Activated CD4-positive, alpha-beta T cell treated with anti-CD3 and anti-CD28 coated beads for 36 hours (primary cell): ENCODE results near the gene SOX18. TPM values are rescaled to one million over a fixed set of nuclear protein-coding genes. Genes with fewer than 3 reads are reported as not detected.

ENCODE experiments used
- ATAC-seq: fragments of 200-7000 bp; cut with Tn5 transposase; one replicate; pipeline ENCODE4 v1.10.0; 2021; ENCODE audit warnings: mild to moderate bottlenecking, moderate library complexity
- CTCF ChIA-PET: fragments of 350-600 bp; sonication (Branson Sonifier 250); formaldehyde crosslinking; loops from one replicate; lab custom pipeline; 2021; ENCODE audit warnings: antibody characterized with exemption; lab: Charles Lee
- POLR2A ChIA-PET: fragments of 350-600 bp; sonication (Branson Sonifier 250); formaldehyde crosslinking; loops from one replicate; lab custom pipeline; 2021; ENCODE audit warnings: antibody characterized with exemption, inconsistent platforms; lab: Charles Lee
- DNase-seq: peaks from one replicate; pipeline ENCODE4 v3.0.0-alpha.2; 2020
- H3K27ac Mint-ChIP-seq: one replicate; pipeline ENCODE4 v1.8.0; 2021; ENCODE audit warnings: mixed read lengths
- H3K27me3 Mint-ChIP-seq: one replicate; pipeline ENCODE4 v1.8.0; 2021; ENCODE audit warnings: mixed read lengths
- H3K36me3 Mint-ChIP-seq: one replicate; pipeline ENCODE4 v1.8.0; 2021; ENCODE audit warnings: low read depth, mixed read lengths
- H3K4me1 Mint-ChIP-seq: one replicate; pipeline ENCODE4 v1.8.0; 2021; ENCODE audit warnings: mixed read lengths
- H3K4me3 Mint-ChIP-seq: one replicate; pipeline ENCODE4 v1.8.0; 2021; ENCODE audit warnings: mild to moderate bottlenecking, moderate library complexity, mixed read lengths
- H3K9me3 Mint-ChIP-seq: one replicate; pipeline ENCODE4 v1.8.0; 2021; ENCODE audit warnings: low read depth, mixed read lengths
- intact Hi-C, 2 experiments: fragments of 100-400 bp; cut with DNase I in 1 of 2; cut with micrococcal nuclease in 1 of 2; formaldehyde crosslinking; loops; one replicate each; pipeline versions ENCODE4 v1.14.2 to v1.15.1; 2022 to 2024; cut with DNase I, micrococcal nuclease
- total RNA-seq, 2 experiments: library from RNA; stranded (reverse); gene quantifications; one replicate each; pipeline ENCODE4 v1.2.3, GENCODE V29; 2021

The SOX18 gene
- total RNA-seq, 2 experiments from 2014 or later = not detected

DNA sequence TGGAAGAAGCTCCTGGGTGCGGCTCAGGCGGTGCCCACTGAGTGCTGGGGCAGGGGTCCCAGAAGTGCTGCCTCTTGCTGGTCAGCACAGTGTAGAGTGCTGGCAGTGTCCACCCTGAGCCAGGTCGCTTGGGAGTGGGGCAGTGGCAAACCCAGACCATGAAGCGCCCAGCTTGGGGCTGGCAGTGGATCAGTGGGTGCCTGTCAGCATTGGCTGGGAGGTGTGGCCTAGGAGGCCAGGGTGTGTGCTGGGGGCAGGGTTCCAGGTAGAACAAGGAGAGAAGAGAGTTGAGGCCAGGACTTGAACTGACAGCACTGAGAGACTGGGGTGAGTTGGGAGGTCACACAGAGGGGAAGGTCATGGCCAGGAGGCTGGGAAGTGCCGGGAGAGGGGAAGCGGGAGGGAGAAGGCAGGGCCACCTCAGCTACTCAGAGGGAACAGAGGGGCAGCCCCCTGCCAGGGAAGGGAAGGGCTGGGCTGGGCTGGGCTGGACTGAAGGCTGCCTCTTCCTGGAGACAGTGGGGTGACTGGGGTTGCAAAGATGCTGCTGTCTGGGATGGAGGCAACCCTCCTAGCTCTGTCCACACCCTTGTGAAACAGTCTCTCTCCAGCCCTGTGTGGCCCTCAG lies 17.7 kb upstream of the SOX18 start:
- peaks cover 46% of the 10 kb centered on the region for H3K4me1 Mint-ChIP-seq
- ATAC-seq (no peak), DNase-seq (no peak)
- H3K27ac Mint-ChIP-seq = peak overlapping the region; percentile 55
- intact Hi-C loops = loop anchor here in 1 of 2 experiments (10.0 kb wide), 1 partner anchor 532 kb away; the partner anchor contains the start of gene PTK6
- H3K27me3 Mint-ChIP-seq = no peaks in the 10 kb centered on the region
- ChIA-PET CTCF (interaction anchor here (2.0 kb wide), 1 partner anchor 10 kb away, joined by 6 read pairs; no protein-coding TSS in a partner anchor), POLR2A (no interaction called here)
- H3K4me3 Mint-ChIP-seq = no peak overlapping the region
- no peaks in the 10 kb centered on the region for H3K9me3 Mint-ChIP-seq
- H3K36me3 Mint-ChIP-seq = no peaks in the 10 kb centered on the region

- peak overlapping the region; percentile 20 for H3K4me3 Mint-ChIP-seq
- H3K27me3 Mint-ChIP-seq = no peaks in the 10 kb centered on the region
Observed at GRCh38 chr20:64065974-64066343, 16.5 kb upstream of the SOX18 start.

DNA sequence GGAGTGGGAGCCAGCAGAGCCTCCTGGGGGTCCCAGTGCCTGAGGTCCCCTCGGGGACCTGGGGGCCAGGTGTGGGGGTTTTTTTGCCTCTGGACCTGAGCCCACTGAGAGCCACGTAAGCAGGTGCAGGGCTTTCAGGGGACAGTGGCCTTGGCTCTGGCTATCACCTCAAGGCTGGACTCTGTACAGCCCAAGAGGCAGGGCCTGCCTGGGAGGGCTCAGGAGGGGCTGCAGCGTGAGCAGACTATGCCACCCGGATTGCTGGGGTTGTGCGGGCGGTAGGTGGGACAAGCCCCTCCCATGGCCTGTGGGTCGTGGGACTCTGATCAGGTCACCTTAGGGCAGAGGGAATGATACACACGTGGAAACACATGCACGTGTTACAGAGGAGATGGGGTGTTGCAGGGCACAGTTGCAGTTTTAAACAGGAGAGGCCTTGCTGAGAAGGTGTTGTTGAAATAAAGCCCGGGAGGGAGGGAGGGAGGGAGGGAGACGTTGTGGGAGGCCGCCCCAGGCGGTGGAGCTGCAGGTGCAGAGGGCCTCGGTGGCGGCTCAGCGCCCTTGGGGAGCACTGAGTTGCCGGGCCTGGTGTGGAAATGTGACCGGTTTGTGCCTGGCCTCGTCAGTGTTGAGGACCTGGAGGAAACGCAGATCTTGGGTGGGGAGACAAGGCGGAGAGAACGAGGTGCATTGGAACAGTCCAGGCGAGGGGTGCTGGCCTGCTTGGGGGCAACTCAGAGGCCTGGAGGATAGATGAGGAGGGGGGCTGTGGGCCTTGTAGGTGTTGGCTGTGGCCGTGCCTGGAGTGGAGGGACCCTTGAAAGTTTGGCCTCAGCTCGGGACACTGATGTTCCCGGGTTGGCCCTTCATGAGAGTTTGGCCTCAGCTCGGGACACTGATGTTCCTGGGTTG lies 15.9 kb upstream of the SOX18 start:
- peak; percentile 55 for DNase-seq
- Mint-ChIP-seq H3K27me3 (no peaks in the 10 kb centered on the region), H3K9me3 (no peaks in the 10 kb centered on the region), H3K36me3 (no peaks in the 10 kb centered on the region), H3K4me1 (peaks cover 49% of the 10 kb centered on the region), H3K27ac (peak overlapping the region; percentile 80), H3K4me3 (peak overlapping the region; percentile 20)
- POLR2A ChIA-PET = interaction anchor here (0.6 kb wide), 1 partner anchor 13 kb away, joined by 3 read pairs; no protein-coding TSS in a partner anchor
- intact Hi-C loops = loop anchor here in 1 of 2 experiments (2.0 to 10.0 kb wide), 2 partner anchors 13 to 531 kb away; partner anchors contain the start of genes PTK6 and RGS19
- CTCF ChIA-PET = interaction anchor here (0.7 to 2.0 kb wide), 4 partner anchors 8 to 200 kb away, joined by 3 to 6 read pairs (median 4); partner anchors contain the start of gene TPD52L2
- no peak for ATAC-seq

More at GRCh38 chr20:64065974-64066343, 16.5 kb upstream of the SOX18 start:
- peak; percentile 69 for ATAC-seq
- Mint-ChIP-seq H3K4me1 (peaks cover 49% of the 10 kb centered on the region), H3K9me3 (no peaks in the 10 kb centered on the region), H3K27ac (peak overlapping the region; percentile 80), H3K36me3 (no peaks in the 10 kb centered on the region)
- DNase-seq = peak; percentile 84
- POLR2A ChIA-PET = interaction anchor here (0.6 kb wide), 2 partner anchors 12 to 123 kb away, joined by 3 read pairs; no protein-coding TSS in a partner anchor
- intact Hi-C loops = loop anchor here in 1 of 2 experiments (2.0 to 10.0 kb wide), 2 partner anchors 13 to 531 kb away; partner anchors contain the start of genes PTK6 and RGS19
- CTCF ChIA-PET = interaction anchor here (0.7 to 2.0 kb wide), 4 partner anchors 9 to 200 kb away, joined by 3 to 6 read pairs (median 4); partner anchors contain the start of gene TPD52L2

- POLR2A ChIA-PET = no interaction called here
- H3K36me3 Mint-ChIP-seq = no peaks in the 10 kb centered on the region
- H3K27ac Mint-ChIP-seq = peak overlapping the region; percentile 79
- intact Hi-C loops = loop anchor here (2.0 to 10.0 kb wide), 3 partner anchors 15 to 1272 kb away; partner anchors contain the start of genes PTK6 (in 1 of the 2) and RGS19 (in 1 of the 2)
- no peaks in the 10 kb centered on the region for H3K27me3 Mint-ChIP-seq
- H3K4me3 Mint-ChIP-seq = peak overlapping the region; percentile 82
- ATAC-seq (no peak), DNase-seq (no peak)
- no peaks in the 10 kb centered on the region for H3K9me3 Mint-ChIP-seq
- peaks cover 49% of the 10 kb centered on the region for H3K4me1 Mint-ChIP-seq
- CTCF ChIA-PET = no interaction called here
Observed at GRCh38 chr20:64064145-64064698, 14.8 kb upstream of the SOX18 start.

DNA sequence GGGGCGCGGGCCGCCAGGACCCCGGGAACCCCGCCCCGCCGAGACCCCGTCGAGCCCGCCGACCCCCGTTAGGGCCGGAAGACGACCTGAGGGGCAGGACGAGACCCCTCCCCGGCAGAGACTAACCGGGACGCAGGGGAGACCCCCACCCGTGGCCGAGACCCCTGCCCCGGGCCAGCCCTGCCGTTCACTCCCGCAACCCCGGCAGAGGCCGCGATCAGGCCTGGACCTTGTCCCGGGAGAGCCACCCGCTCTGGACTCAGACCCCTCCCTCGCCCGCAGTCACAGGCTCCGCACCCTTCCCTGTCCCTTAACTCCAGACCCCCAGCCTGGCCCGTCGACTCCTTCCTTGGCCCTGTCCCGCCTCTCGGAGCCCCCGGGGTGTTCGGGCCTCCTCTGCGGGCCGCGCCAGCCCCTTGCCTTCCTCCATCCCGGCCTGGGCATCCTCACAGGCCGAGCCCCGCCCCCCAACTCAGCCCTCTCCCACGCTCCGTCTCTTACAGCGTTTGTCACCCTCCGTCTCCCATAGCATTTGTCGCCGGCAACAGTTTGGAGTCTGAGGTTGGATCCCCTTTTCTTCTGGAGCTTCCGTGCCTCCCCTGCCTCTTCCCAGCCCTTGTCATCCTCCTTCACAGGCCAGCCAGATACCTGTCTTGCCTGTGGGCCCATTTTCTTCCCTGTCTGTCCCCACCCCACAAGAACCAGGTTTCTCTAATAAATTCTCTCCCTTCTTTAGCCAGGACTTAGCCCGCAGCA lies 14.1 kb upstream of the SOX18 start:
- peak; percentile 78 for DNase-seq
- CTCF ChIA-PET = interaction anchor here (1.0 to 1.4 kb wide), 3 partner anchors 22 to 83 kb away, joined by 3 to 9 read pairs (median 4); no protein-coding TSS in a partner anchor
- POLR2A ChIA-PET = no interaction called here
- H3K9me3 Mint-ChIP-seq = no peaks in the 10 kb centered on the region
- no peaks in the 10 kb centered on the region for H3K27me3 Mint-ChIP-seq
- H3K4me3 Mint-ChIP-seq = peak overlapping the region; percentile 82
- peak; percentile 16 for ATAC-seq
- peaks cover 50% of the 10 kb centered on the region for H3K4me1 Mint-ChIP-seq
- intact Hi-C loops = loop anchor here (1.0 to 10.0 kb wide), 10 partner anchors 15 to 1271 kb away; partner anchors contain the start of genes RGS19 (in 2 of the 2), DNAJC5 (in 1 of the 2), GMEB2 (in 1 of the 2) and PRPF6 (in 1 of the 2)
- H3K27ac Mint-ChIP-seq = peak overlapping the region; percentile 79
- H3K36me3 Mint-ChIP-seq = no peaks in the 10 kb centered on the region

DNA sequence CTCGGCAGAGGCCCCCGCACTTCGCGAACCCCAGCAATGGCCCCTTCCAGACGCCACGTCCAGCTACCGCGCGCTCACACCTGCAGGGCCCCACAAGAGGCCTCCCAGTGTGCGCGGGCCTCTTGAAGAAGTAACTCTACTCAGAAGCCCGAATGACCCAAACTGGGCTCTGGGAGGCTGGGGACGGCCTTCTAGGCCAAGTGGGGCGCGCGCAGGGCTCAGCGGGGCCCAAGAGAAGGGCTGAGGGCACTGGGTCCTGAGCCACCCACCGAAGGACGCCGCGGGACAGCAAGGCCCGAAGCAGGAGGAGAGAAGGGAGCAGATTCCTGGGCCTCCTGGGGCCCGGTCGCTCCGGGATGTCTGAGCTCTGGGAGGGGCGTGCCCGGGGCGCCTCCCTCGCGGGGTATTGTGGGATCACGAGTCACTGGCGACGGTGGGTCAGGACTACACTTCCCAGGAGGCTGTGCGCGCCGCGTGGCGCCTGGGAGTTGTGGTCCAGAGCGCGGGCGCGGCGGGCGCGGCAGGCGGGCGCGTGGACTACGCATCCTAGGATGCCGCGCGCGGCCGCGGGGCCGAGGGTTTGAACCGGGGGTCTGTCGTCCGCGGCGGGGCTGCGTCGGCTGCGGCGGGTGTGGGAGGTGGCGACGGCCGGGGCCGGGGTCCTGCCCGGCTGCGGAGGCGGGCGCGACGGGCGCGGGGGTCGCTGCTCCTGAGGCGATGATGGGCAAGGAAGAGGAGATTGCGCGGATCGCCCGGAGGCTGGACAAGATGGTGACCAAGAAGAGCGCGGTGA lies 13.4 kb upstream of the SOX18 start, which contains the start of gene TCEA2:
TSS of gene TCEA2 (plus strand) at position 603 of the 793 bp plus-strand sequence. CDS start at position 718, 115 bp downstream.
- Mint-ChIP-seq H3K36me3 (no peaks in the 10 kb centered on the region), H3K9me3 (no peaks in the 10 kb centered on the region), H3K27ac (peak within 1 kb of the TSS; percentile 79), H3K4me3 (peak within 1 kb of the TSS; percentile 82), H3K4me1 (peaks cover 51% of the 10 kb centered on the region), H3K27me3 (no peaks in the 10 kb centered on the region)
- ATAC-seq = peak; percentile 83
- intact Hi-C loops = loop anchor here (1.0 to 10.0 kb wide), 10 partner anchors 17 to 1270 kb away; partner anchors contain the start of genes ARFGAP1 (in 1 of the 2), DNAJC5 (in 1 of the 2), GMEB2 (in 1 of the 2) and PRPF6 (in 1 of the 2)
- ChIA-PET POLR2A (no interaction called here), CTCF (interaction anchor here (0.7 to 1.4 kb wide), 9 partner anchors 14 to 509 kb away, joined by 3 to 9 read pairs (median 4); partner anchors contain the start of gene LKAAEAR1)
- DNase-seq = peak; percentile 98

DNA sequence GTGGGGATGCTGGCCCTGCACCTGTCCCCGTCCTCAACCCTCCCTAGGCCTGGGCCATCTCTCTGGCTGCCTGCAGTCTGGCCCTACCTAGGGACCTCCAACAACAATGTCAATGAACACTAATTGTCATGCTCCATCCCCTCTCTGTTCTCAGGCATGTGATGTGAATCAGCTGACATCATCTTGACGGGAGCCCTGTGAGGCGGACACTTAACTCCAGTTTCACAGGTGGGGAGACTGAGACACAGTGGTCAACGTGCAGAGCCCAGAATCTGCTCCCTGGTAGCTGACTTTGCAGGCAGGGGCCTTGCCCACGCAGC lies 12.8 kb upstream of the SOX18 start:
- H3K9me3 Mint-ChIP-seq = no peaks in the 10 kb centered on the region
- no peak overlapping the region for H3K27ac Mint-ChIP-seq
- no peak for ATAC-seq
- CTCF ChIA-PET = interaction anchor here (0.7 to 1.4 kb wide), 9 partner anchors 15 to 509 kb away, joined by 3 to 9 read pairs (median 4); partner anchors contain the start of gene LKAAEAR1
- POLR2A ChIA-PET = no interaction called here
- intact Hi-C loops = loop anchor here (1.0 to 10.0 kb wide), 4 partner anchors 523 to 1270 kb away; partner anchors contain the start of genes ARFGAP1 (in 1 of the 2) and PTK6 (in 1 of the 2)
- H3K36me3 Mint-ChIP-seq = no peaks in the 10 kb centered on the region
- H3K27me3 Mint-ChIP-seq = no peaks in the 10 kb centered on the region
- peaks cover 52% of the 10 kb centered on the region for H3K4me1 Mint-ChIP-seq
- H3K4me3 Mint-ChIP-seq = peak overlapping the region; percentile 82
- DNase-seq = no peak

DNA sequence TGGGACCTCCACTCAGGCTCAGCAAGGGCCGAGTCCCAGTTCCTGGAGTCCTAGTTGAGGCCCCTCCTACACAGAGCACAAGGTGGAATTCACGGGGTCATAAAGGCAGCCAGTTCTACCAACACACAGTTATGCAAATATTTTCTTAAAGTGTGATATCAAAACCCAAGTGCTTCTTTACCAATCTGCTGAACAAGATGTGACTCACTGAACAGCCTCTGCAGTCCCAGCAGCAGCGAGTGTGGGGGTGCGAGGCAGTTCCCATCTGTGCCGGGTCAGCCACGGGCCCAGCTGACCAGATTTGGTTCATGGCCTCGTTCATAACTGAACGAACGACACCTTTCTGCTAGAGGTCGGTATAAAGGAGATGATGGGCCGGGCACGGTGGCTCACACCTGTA lies 9.1 kb upstream of the SOX18 start:
- intact Hi-C loops = loop anchor here in 1 of 2 experiments (5.0 kb wide), 1 partner anchor 76 kb away; the partner anchor contains the start of gene PRPF6
- Mint-ChIP-seq H3K27me3 (peaks cover 7% of the 10 kb centered on the region), H3K4me1 (peaks cover 21% of the 10 kb centered on the region), H3K4me3 (peak overlapping the region; percentile 79), H3K27ac (peak overlapping the region; percentile 83), H3K36me3 (no peaks in the 10 kb centered on the region), H3K9me3 (no peaks in the 10 kb centered on the region)
- DNase-seq (no peak), ATAC-seq (peak; percentile 3)
- ChIA-PET CTCF (interaction anchor here (0.7 kb wide), 1 partner anchor 210 kb away, joined by 3 read pairs; no protein-coding TSS in a partner anchor), POLR2A (no interaction called here)
